Gastroesophageal sphincter (tissue), 4 donors: ENCODE results near the gene GIMAP4. TPM values are rescaled to one million over a fixed set of nuclear protein-coding genes. Genes with fewer than 3 reads are reported as not detected.
"Not testable (repeated sequence)": the region's sequence is repeated elsewhere in the genome, so short reads cannot be mapped to it uniquely, and the experiment has no call there.

Experiments used
- ATAC-seq: fragments of 150-250 bp; one replicate; pipeline ENCODE4 v1.9.1; 2016; ENCODE audit warnings: mild to moderate bottlenecking, moderate library complexity
- H3K27ac ChIP-seq, 4 donors: fragments of 200-600 bp; sonication (generic) in 3 of 4; 1 replicate in 3 of 4; 2 replicates in 1 of 4; pipeline ENCODE4 v1.5.1; 2016 to 2019
- H3K27me3 ChIP-seq: fragments of 200-600 bp; sonication (generic); one replicate; pipeline ENCODE4 v1.5.1; 2019
- H3K36me3 ChIP-seq, 2 donors: fragments of 200-600 bp; sonication (generic); one replicate each; pipeline ENCODE4 v1.5.1; 2019; ENCODE audit warnings: control low read depth in 1 of 2
- H3K4me1 ChIP-seq, 3 donors: fragments of 200-600 bp; sonication (generic); 1 replicate in 2 of 3; 2 replicates in 1 of 3; pipeline ENCODE4 v1.5.1; 2016 to 2019; ENCODE audit warnings: control low read depth in 2 of 3
- H3K4me3 ChIP-seq, 2 donors: fragments of 200-600 bp; sonication (generic); one replicate each; pipeline ENCODE4 v1.5.1; 2019; ENCODE audit warnings: mild to moderate bottlenecking in 1 of 2, moderate library complexity in 1 of 2
- H3K9me3 ChIP-seq, 3 donors: fragments of 200-600 bp; sonication (generic); one replicate each; pipeline ENCODE4 v1.5.1; 2017 to 2019; ENCODE audit warnings: control low read depth in 2 of 3
- EP300 ChIP-seq: sonication (generic); formaldehyde crosslinking; IDR thresholded peaks from one replicate; pipeline ENCODE4 v1.6.1; 2017; ENCODE audit warnings: antibody characterized with exemption, mild to moderate bottlenecking
- POLR2A ChIP-seq, 2 donors: fragments of 450-650 bp; IDR thresholded peaks; one replicate each; pipeline ENCODE4 v1.6.1; 2017; ENCODE audit warnings: antibody characterized with exemption in 2 of 2, mild to moderate bottlenecking in 2 of 2, moderate library complexity in 1 of 2
- POLR2AphosphoS5 ChIP-seq: sonication (generic); formaldehyde crosslinking; IDR thresholded peaks from one replicate; pipeline ENCODE4 v1.6.1; 2017; ENCODE audit warnings: antibody characterized with exemption
- WGBS, 2 donors: methylation state at CpG; one replicate each; pipeline ENCODE4 v1.1.5; 2018; ENCODE audit warnings: low coverage in 1 of 2; 5-methylcytosine and 5-hydroxymethylcytosine counted together
- total RNA-seq, 4 donors: library from RNA; depleted of rRNA; stranded (reverse); fragments of >200 nt; gene quantifications; one replicate each; pipeline ENCODE4 v1.1.0, GENCODE V29; 2016
- TF ChIP-seq, protein P1 (sequence below), 4 experiments: fragments of 200-600 bp in 2 of 4; fragments of 450-650 bp in 2 of 4; sonication (generic) in 1 of 4; IDR thresholded peaks; one replicate each; pipeline ENCODE4 v1.5.1; 2017 to 2019; ENCODE audit warnings: antibody characterized with exemption in 4 of 4, mild to moderate bottlenecking in 2 of 4, moderate library complexity in 2 of 4

GIMAP4 gene
- total RNA-seq, 4 donors from 2014 or later, result 6.7 to 42.1 (median 26.1) TPM

DNA sequence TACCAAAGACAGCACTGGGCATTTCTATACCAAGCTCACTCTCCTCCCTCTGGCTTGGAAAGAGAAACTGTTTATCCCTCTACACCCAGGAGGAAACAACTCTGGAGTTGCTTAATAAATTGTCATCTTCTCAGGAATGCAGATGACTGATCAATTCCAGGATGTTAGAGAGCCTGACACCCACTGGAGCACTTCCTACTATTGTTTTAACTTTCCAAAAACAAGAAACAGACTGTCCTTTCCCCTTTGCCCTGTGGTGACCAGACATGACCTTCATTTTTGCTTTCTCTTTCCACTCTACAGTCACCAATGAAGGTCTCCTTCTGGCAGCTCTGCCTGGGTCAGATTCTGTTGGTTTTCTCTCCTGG is 19.6 kb downstream of the GIMAP4 start:
- Histone ChIP-seq H3K36me3 (no peaks in the 10 kb centered on the region), H3K27me3 (no peaks in the 10 kb centered on the region), H3K4me3 (no peak overlapping the region), H3K9me3 (peaks cover 0 to 3% (median 0%) of the 10 kb centered on the region in 3 donors), H3K4me1 (peaks cover 0 to 11% (median 0%) of the 10 kb centered on the region in 3 donors), H3K27ac (peak overlapping the region in 3 of 4 donors; percentile 51 to 62 (median 59))
- ATAC-seq, result peak; percentile 76
- TF ChIP-seq POLR2AphosphoS5 (peak; percentile 30), EP300 (no peak), POLR2A (IDR thresholded peaks at IDR 0.05) (no peak)

DNA sequence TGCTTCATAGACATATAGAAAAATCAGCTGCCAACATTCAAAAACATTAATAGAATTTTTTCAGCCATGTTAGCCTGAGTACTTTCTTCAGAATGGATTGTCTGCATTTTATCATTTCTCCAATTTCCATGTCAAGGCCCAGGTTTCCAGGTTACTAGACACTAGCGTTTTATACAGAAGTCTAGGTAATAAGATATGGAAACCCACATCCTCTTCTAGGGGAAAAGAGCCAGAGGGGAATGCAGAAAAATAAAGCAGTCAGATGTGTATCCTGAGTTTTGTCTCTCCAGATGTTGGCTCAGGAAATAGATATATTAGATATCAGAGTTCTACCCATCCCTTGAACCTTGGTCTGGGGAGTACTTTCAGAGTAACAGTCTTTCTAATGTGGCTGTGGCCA is 20.4 kb downstream of the GIMAP4 start:
- TF ChIP-seq POLR2AphosphoS5 (no peak), POLR2A (IDR thresholded peaks at IDR 0.05) (no peak), EP300 (no peak)
- TF ChIP-seq, protein P1, sequence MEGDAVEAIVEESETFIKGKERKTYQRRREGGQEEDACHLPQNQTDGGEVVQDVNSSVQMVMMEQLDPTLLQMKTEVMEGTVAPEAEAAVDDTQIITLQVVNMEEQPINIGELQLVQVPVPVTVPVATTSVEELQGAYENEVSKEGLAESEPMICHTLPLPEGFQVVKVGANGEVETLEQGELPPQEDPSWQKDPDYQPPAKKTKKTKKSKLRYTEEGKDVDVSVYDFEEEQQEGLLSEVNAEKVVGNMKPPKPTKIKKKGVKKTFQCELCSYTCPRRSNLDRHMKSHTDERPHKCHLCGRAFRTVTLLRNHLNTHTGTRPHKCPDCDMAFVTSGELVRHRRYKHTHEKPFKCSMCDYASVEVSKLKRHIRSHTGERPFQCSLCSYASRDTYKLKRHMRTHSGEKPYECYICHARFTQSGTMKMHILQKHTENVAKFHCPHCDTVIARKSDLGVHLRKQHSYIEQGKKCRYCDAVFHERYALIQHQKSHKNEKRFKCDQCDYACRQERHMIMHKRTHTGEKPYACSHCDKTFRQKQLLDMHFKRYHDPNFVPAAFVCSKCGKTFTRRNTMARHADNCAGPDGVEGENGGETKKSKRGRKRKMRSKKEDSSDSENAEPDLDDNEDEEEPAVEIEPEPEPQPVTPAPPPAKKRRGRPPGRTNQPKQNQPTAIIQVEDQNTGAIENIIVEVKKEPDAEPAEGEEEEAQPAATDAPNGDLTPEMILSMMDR (IDR thresholded peaks at IDR 0.05), result no peak
- no peak for ATAC-seq
- Histone ChIP-seq H3K4me3 (no peak overlapping the region), H3K9me3 (peaks cover 0 to 11% (median 0%) of the 10 kb centered on the region in 3 donors), H3K27ac (peak overlapping the region in 3 of 4 donors; percentile 48 to 62 (median 54)), H3K36me3 (no peaks in the 10 kb centered on the region), H3K27me3 (no peaks in the 10 kb centered on the region), H3K4me1 (peaks cover 0 to 11% (median 0%) of the 10 kb centered on the region in 3 donors)
- 56 to 70% methylated on average over 1 of the region's 1 CpG for WGBS, 2 donors

DNA sequence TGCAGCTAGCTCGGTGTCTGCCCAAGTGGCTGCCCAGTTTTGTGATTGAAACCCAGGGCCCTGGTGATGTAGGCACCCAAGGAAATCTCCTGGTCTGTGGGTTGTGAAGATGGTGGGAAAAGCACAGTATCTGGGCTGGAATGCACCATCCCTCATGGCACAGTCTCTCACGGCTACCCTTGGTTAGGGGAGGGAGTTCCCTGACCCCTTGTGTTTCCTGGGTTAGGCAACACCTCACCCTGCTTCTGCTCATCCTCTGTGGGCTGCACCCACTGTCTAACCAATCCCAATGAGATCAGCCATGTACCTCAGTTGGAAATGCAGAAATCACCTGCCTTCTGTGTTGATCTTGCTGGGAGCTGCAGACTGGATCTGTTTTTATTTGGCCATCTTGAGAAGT is 27.6 kb downstream of the GIMAP4 start:
- Histone ChIP-seq H3K27me3 (no peaks in the 10 kb centered on the region), H3K9me3 (peaks cover 0 to 40% (median 0%) of the 10 kb centered on the region in 3 donors), H3K27ac (no peak overlapping the region), H3K4me1 (no peaks in the 10 kb centered on the region), H3K36me3 (no peaks in the 10 kb centered on the region), H3K4me3 (no peak overlapping the region)
- ATAC-seq, result no peak
- WGBS, 2 donors, result 62 to 67% methylated on average over 1 to 2 of the region's 2 CpGs
- TF ChIP-seq EP300 (no peak), POLR2A (IDR thresholded peaks at IDR 0.05) (no peak), POLR2AphosphoS5 (no peak)
- TF ChIP-seq, protein P1 (IDR thresholded peaks at IDR 0.05), result no peak

DNA sequence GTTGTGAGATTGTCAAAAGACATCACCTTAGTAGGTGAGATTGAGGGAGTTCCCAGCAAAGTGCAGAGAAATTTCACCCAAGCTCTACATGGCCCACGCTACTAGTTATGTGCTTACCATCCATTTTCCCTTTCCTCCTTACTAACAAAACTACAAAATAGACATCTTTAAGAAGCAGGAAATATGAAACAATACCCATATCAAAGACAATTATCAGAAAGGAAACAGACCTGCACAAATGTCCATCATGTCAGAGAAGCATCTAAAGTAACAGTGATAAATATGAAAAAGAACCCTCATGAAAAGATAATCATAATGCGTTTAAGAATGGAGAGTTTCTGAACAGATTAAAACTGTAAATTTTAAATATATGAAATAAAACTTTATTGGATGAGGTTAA is 28.2 kb downstream of the GIMAP4 start:
- TF ChIP-seq, protein P1 (IDR thresholded peaks at IDR 0.05), result no peak
- TF ChIP-seq POLR2AphosphoS5 (no peak), POLR2A (IDR thresholded peaks at IDR 0.05) (no peak), EP300 (no peak)
- Histone ChIP-seq H3K4me1 (no peaks in the 10 kb centered on the region), H3K27ac (no peak overlapping the region), H3K36me3 (no peaks in the 10 kb centered on the region), H3K27me3 (no peaks in the 10 kb centered on the region), H3K4me3 (no peak overlapping the region), H3K9me3 (peaks cover 0 to 40% (median 0%) of the 10 kb centered on the region in 3 donors)
- 19 to 37% methylated on average over 2 of the region's 2 CpGs for WGBS, 2 donors
- no peak for ATAC-seq

- H3K36me3 ChIP-seq, H3K27ac ChIP-seq, H3K4me3 ChIP-seq, H3K27me3 ChIP-seq, H3K4me1 ChIP-seq, H3K9me3 ChIP-seq: not testable (repeated sequence)
- ATAC-seq, result peak; percentile 31
- 69 to 76% methylated on average over 2 of the region's 2 CpGs for WGBS, 2 donors
These were observed 36.4 kb downstream of the GIMAP4 start for GRCh38 chr7:150603600-150603999.

GRCh38 chr7:150610233-150610632 is 43.0 kb downstream of the GIMAP4 start:
- no peaks in the 10 kb centered on the region for H3K9me3 ChIP-seq
- TF ChIP-seq POLR2AphosphoS5 (no peak), EP300 (no peak), POLR2A (IDR thresholded peaks at IDR 0.05) (no peak)
- TF ChIP-seq, protein P1 (IDR thresholded peaks at IDR 0.05), result no peak
- ATAC-seq, result no peak
- H3K27me3 ChIP-seq, result no peaks in the 10 kb centered on the region
- no peak overlapping the region for H3K27ac ChIP-seq
- 79 to 81% methylated on average over 1 of the region's 1 CpG for WGBS, 2 donors
- no peaks in the 10 kb centered on the region for H3K36me3 ChIP-seq
- H3K4me1 ChIP-seq, result no peaks in the 10 kb centered on the region
- no peak overlapping the region for H3K4me3 ChIP-seq
